SIG-M5 treated with dmso at 0.1 percent for 504 hours (cell line): ENCODE results near the gene RPGRIP1L.

Source experiments
- DNase-seq: peaks from one replicate; lab custom pipeline; 2025; ENCODE audit not compliant: unreplicated experiment; lab: John Stamatoyannopoulos, UW

Gene RPGRIP1L

GRCh38 chr16:53608094-53608493, 95.6 kb downstream of the RPGRIP1L start:
- no peak for DNase-seq

DNA sequence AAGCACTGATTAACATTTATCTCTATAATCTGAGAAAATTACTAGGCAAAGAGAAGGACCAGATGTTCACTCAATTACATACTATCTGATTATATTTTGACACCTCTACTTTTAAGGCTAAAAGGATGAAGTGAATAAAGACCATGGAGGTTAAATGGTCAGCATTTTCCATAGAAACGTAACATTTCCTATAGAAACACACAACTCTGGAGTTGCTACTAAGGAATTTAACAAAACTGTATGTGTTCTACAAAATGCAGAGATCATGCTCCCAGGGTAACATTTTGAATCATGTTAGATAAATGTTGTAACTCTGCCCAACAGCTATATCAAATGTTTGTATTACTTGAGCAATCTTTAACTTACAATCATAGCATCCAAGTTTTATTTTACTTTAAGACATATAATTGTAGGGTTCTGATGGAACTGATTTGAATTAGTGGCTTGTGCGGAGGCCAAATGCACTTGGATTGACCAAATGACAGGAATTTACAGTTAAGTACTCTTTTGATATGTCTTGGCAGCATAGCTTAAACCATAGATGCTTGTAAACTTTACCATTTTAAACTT, 97.7 kb downstream of the RPGRIP1L start:
- no peak for DNase-seq

- no peak for DNase-seq
Measured at GRCh38 chr16:53605356-53605755, 98.3 kb downstream of the RPGRIP1L start.

- DNase-seq, result no peak
Measured at GRCh38 chr16:53601961-53602360, 101.7 kb downstream of the RPGRIP1L start.

DNA sequence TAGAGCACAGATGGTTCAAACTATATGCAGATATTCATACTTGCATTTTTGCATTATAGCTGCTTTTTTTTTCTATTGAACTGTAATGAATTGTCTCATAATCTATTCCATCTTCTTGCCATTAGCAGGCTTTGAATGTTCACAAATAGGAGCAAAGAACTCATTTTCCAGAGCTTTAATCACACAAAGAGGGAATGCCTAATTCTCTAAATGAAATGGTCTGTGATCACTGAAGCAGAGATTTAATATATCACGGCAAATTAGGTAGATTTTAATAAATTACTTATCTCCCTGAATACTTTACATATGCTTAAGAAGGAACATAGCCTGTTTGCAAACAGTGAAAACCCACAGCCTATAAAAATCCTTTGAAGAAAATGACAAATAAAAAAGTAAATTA, 103.0 kb downstream of the RPGRIP1L start:
- no peak for DNase-seq

- DNase-seq, result no peak
Measured at GRCh38 chr16:53600126-53600525, 103.5 kb downstream of the RPGRIP1L start.

DNA sequence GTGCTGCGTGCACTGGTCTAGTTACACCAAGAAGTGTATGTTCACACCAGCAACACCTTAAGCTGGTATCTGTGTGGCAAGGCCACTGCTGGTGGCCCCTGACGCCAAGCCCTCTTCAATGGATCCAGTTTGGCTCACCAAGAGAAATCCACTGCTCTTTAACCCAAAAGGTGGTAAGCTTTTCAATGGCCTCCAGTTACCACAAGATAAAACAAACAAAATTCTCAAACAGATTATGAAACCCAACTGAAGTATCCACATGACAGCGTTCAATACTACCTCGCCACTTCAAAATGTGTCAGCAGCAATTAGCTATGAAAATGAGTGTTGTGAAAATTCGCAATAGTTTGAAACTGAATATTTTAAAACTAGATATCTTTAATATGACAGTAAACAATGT, 104.1 kb downstream of the RPGRIP1L start:
- no peak for DNase-seq

GRCh38 chr16:53598511-53599275, 105.0 kb downstream of the RPGRIP1L start:
- DNase-seq, result no peak

DNA sequence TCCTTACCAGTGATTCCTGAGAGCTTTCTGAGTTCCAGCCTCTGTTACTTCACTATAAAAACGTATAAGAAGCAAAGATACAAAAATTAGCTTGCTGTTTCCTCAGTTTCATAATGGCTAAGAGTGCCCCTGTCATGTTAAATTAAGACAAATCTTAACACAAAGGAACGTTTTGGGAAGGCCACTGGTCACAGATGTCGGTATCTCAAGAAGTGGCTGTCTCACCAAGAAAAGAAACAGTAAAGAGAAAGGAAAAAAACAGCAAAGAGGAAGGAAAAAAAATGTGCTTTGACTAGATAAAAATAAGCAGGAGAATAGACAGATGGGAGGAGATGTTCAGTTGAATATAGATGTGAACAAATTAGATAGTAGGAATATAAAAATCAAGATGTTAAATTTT, 105.9 kb downstream of the RPGRIP1L start:
- no peak for DNase-seq

GRCh38 chr16:53588081-53588648, 115.5 kb downstream of the RPGRIP1L start:
- DNase-seq, result no peak

- no peak for DNase-seq
Measured at GRCh38 chr16:53583401-53583800, 120.3 kb downstream of the RPGRIP1L start.

DNA sequence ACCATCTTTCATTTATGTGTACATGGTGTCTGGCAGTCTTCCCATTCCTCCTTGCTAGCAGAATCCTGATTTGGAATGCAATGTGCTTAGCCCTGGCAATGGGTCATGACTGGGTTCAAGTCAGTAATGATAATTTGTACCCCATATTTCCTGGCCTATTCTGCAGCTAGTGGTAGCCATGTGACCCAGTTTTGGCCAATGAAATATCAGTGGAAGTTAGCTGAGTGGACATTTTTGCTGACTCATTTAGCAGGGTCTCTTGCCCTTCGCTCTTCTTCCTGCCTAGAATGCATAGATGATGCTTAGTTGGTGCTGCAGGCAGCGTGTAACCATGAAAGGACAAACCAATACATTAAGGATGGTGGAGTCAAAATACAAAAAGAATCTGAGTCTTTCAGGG, 121.9 kb downstream of the RPGRIP1L start:
- no peak for DNase-seq

DNA sequence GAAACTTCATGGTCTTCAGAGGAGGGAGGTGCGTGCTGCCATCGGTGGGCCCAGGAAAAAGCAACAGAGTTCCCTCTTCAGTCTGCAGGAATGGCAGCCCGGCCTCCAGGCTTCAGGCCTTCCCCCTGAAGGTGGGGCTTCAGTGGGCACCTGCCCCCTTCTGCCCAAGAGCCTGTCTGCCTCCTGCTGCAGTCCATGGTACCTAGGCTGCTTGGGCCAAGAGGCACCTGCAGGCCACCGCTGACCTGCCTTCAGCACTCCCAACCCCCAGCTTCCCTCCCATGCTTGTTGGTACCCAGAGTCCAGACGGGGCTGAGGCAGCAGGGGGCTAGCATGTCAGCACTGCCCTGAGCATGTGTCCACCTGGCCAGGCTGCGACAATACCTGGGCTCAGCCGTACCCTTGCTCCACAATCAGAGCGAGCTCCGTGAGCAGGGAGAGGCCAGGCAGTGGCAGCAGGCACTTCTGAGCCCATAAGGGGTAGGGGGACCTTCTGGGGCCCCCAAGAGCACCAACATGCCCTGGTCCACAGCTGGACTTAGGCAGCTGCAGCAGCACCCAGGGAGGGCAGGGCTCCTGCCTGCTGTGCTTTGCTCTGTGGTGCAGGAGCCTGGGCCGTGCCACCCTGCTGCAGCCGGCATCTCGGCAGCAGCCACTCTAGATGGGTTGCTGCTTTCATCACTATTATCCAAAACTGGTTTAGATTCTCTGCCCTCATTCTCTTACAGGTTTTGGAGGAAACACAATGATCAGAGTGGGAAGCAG, 123.4 kb downstream of the RPGRIP1L start:
- no peak for DNase-seq

GRCh38 chr16:53576904-53577303, 126.8 kb downstream of the RPGRIP1L start:
- DNase-seq, result no peak

DNA sequence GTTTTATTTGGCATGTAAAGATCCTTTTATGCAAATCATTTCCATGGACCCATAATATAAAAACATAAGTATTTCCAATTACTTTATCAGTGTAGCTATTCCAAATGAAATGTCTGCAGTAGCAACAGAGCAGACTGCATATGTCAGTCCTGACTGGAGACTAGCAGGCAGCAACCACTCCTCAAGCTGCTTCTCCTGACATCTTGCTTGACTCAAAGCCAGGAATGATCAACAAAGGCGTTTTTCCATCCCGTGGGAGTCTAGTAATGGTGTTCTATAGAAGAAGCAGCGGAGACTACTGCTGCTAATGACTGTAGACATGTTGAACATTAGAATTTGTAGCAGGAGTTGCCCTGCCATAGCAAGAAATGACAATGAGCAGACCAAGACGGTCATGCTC, 127.4 kb downstream of the RPGRIP1L start:
- DNase-seq, result no peak

DNA sequence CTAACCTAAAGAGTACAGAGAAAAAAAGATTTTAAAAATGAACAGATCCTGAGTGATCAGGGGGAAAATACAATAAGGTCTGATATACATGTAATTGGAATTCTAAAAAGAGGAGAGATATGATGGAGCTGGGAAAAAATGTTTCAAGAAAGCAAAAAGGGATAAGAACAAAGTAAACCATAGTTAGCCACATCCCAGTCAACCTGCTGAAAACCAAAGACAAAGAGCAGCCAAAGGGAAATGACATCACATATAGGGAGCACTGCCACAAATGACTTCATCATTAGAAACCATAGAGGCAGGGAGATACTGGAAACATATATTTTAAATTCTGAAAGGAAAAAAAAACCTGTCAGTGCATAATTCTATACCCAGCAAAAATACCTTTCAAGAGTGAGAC, 131.9 kb downstream of the RPGRIP1L start:
- DNase-seq, result no peak

- DNase-seq, result no peak
Measured at GRCh38 chr16:53566552-53567245, 137.0 kb downstream of the RPGRIP1L start.

DNA sequence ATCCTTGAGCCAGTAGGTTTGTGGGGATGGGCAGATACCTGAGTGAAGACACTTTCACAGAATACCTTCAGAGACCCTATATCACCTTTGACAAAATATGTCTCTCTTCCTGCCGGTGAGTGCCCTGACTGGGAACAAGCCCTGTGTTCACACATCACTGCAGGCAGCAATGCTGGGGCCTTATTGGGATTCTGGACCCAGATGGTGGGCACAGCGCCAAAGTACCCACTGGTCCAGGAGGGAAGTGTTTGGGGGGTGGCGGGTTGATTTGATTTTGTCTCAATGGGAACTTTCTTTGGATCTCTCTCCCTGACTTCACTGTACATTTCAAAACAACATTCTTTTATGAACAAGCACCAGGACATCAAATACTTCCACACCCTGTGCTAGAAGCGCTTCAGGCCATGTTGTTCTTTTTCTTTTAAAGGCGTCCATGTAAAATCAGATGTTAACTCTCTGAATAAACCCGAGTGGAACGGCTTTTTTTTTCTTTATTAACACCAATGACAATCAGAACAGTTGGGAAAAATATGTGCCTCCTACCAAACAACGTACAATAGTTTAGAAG, 138.3 kb downstream of the RPGRIP1L start:
- no peak for DNase-seq

DNA sequence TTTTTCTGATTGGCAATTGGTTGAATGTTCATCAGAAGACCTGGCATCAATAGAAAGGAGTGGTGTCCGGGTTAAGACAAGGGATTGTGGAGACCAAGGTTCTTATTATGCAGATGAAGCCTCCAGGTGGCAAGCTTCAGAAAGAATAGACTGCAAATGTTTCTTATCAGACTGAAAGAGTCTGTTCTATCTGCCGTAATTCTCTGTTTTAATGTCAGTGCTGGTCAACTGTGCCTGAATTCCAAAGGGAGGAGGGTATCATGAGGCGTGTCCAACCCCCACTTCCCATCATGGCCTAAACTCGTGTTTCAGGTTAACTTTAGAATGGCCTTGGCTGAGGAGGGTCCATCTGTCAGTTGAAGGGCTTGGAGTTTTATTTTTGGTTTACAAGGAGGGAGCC, 140.2 kb downstream of the RPGRIP1L start:
- DNase-seq, result no peak

GRCh38 chr16:53561101-53561888, 142.4 kb downstream of the RPGRIP1L start:
- no peak for DNase-seq
